ENCODE data around the gene PTPRG. TPM values are rescaled to one million over a fixed set of nuclear protein-coding genes. Genes with fewer than 3 reads are reported as not detected.

Gene PTPRG
- total and polyA plus RNA-seq, 2 donors (not counting 1 experiment from before 2014, with no cell fraction given): 67.0 to 97.9 TPM

- H4K20me1 ChIP-seq (ENCODE audit: control insufficient read depth, extremely low read depth, insufficient read depth, low read length): no peaks in the 10 kb centered on the region
- H3K27ac ChIP-seq (ENCODE audit: insufficient read depth, low read length): no peak overlapping the region
- H3K36me3 ChIP-seq (ENCODE audit: control insufficient read depth, insufficient read depth, low read length): no peaks in the 10 kb centered on the region
- TF ChIP-seq CTCF (conservative IDR thresholded peaks at IDR 0.05 in 1 of 2, IDR thresholded peaks at IDR 0.05 in 1 of 2; ENCODE audit: low read depth in 1 of 2, low read length in 2 of 2) (no peak), EZH2 (IDR thresholded peaks at IDR 0.05; ENCODE audit: low read length, missing control alignments) (no peak)
- H2AFZ ChIP-seq (ENCODE audit: low read length): no peak overlapping the region
- H3K9ac ChIP-seq (ENCODE audit: insufficient read depth, low read length): no peak overlapping the region
- no peaks in the 10 kb centered on the region for H3K9me3 ChIP-seq (ENCODE audit: control insufficient read depth, insufficient read depth, low read depth, low read length)
- no peaks in the 10 kb centered on the region for H3K79me2 ChIP-seq (ENCODE audit: control insufficient read depth, insufficient read depth, low read length)
- no peaks in the 10 kb centered on the region for H3K27me3 ChIP-seq (ENCODE audit: control insufficient read depth, insufficient read depth, low read length)
- H3K4me1 ChIP-seq (ENCODE audit: control insufficient read depth, extremely low read depth, insufficient read depth, low read length): no peaks in the 10 kb centered on the region
- H3K4me2 ChIP-seq (ENCODE audit: extremely low read depth, insufficient read depth, low read length): no peak overlapping the region
- DNase-seq (ENCODE audit: low read depth in 2 of 2): no peak
- no peak overlapping the region for H3K4me3 ChIP-seq (replicated peaks in 1 of 4; ENCODE audit: control extremely low read depth in 1 of 4, insufficient read depth in 1 of 4, low read depth in 3 of 4, low read length in 4 of 4)
These were observed 616.7 kb downstream of the PTPRG start for GRCh38 chr3:62178032-62178431.

- H3K4me3 ChIP-seq (replicated peaks in 1 of 4; ENCODE audit: control extremely low read depth in 1 of 4, insufficient read depth in 1 of 4, low read depth in 3 of 4, low read length in 4 of 4): no peak overlapping the region
- TF ChIP-seq CTCF (conservative IDR thresholded peaks at IDR 0.05 in 1 of 2, IDR thresholded peaks at IDR 0.05 in 1 of 2; ENCODE audit: low read depth in 1 of 2, low read length in 2 of 2): no peak
- no peak for TF ChIP-seq EZH2 (IDR thresholded peaks at IDR 0.05; ENCODE audit: low read length, missing control alignments)
- no peaks in the 10 kb centered on the region for H3K79me2 ChIP-seq (ENCODE audit: control insufficient read depth, insufficient read depth, low read length)
- H3K4me2 ChIP-seq (ENCODE audit: extremely low read depth, insufficient read depth, low read length): no peak overlapping the region
- no peak overlapping the region for H2AFZ ChIP-seq (ENCODE audit: low read length)
- H3K4me1 ChIP-seq (ENCODE audit: control insufficient read depth, extremely low read depth, insufficient read depth, low read length): no peaks in the 10 kb centered on the region
- no peak overlapping the region for H3K9ac ChIP-seq (ENCODE audit: insufficient read depth, low read length)
- H3K27me3 ChIP-seq (ENCODE audit: control insufficient read depth, insufficient read depth, low read length): no peaks in the 10 kb centered on the region
- H3K36me3 ChIP-seq (ENCODE audit: control insufficient read depth, insufficient read depth, low read length): no peaks in the 10 kb centered on the region
- no peak overlapping the region for H3K27ac ChIP-seq (ENCODE audit: insufficient read depth, low read length)
- H4K20me1 ChIP-seq (ENCODE audit: control insufficient read depth, extremely low read depth, insufficient read depth, low read length): no peaks in the 10 kb centered on the region
- DNase-seq (ENCODE audit: low read depth in 2 of 2): no peak
- no peaks in the 10 kb centered on the region for H3K9me3 ChIP-seq (ENCODE audit: control insufficient read depth, insufficient read depth, low read depth, low read length)
These were observed 617.6 kb downstream of the PTPRG start for GRCh38 chr3:62178739-62179600.

- H3K27ac ChIP-seq (ENCODE audit: insufficient read depth, low read length): no peak overlapping the region
- H3K4me3 ChIP-seq (replicated peaks in 1 of 4; ENCODE audit: control extremely low read depth in 1 of 4, insufficient read depth in 1 of 4, low read depth in 3 of 4, low read length in 4 of 4): no peak overlapping the region
- H3K4me1 ChIP-seq (ENCODE audit: control insufficient read depth, extremely low read depth, insufficient read depth, low read length): no peaks in the 10 kb centered on the region
- H3K36me3 ChIP-seq (ENCODE audit: control insufficient read depth, insufficient read depth, low read length): no peaks in the 10 kb centered on the region
- H3K9me3 ChIP-seq (ENCODE audit: control insufficient read depth, insufficient read depth, low read depth, low read length): no peaks in the 10 kb centered on the region
- no peak overlapping the region for H3K9ac ChIP-seq (ENCODE audit: insufficient read depth, low read length)
- DNase-seq (ENCODE audit: low read depth in 2 of 2): no peak
- H3K79me2 ChIP-seq (ENCODE audit: control insufficient read depth, insufficient read depth, low read length): no peaks in the 10 kb centered on the region
- H4K20me1 ChIP-seq (ENCODE audit: control insufficient read depth, extremely low read depth, insufficient read depth, low read length): no peaks in the 10 kb centered on the region
- H2AFZ ChIP-seq (ENCODE audit: low read length): no peak overlapping the region
- no peaks in the 10 kb centered on the region for H3K27me3 ChIP-seq (ENCODE audit: control insufficient read depth, insufficient read depth, low read length)
- TF ChIP-seq EZH2 (IDR thresholded peaks at IDR 0.05; ENCODE audit: low read length, missing control alignments) (no peak), CTCF (conservative IDR thresholded peaks at IDR 0.05 in 1 of 2, IDR thresholded peaks at IDR 0.05 in 1 of 2; ENCODE audit: low read depth in 1 of 2, low read length in 2 of 2) (no peak)
- H3K4me2 ChIP-seq (ENCODE audit: extremely low read depth, insufficient read depth, low read length): no peak overlapping the region
These were observed 619.1 kb downstream of the PTPRG start for GRCh38 chr3:62180514-62180913.
